Measurements from ENCODE around the gene UQCC3.

GRCh38 chr11:62669420-62670161 lies 1.9 kb upstream of the UQCC3 start:
- TF ChIP-seq SIN3A (IDR thresholded peaks at IDR 0.05; ENCODE audit: borderline replicate concordance, insufficient read depth, low read length) (no peak), REST (IDR thresholded peaks at IDR 0.05; ENCODE audit: insufficient read depth in 1 of 2, low read depth in 2 of 2, low read length in 2 of 2) (no peak), POLR2AphosphoS5 (IDR thresholded peaks at IDR 0.05; ENCODE audit: low read depth, low read length) (no peak), FOXP2 (optimal IDR thresholded peaks at IDR 0.05; ENCODE audit: borderline replicate concordance, extremely low read depth, extremely low read length, insufficient read depth) (no peak)

All from PFSK-1 (cell line).